HG03025 (cell line): Measurements from ENCODE around the gene TCN2.
A peak's percentile ranks its signal among the peaks of the same experiment; 100 is the strongest.
"Not testable (repeated sequence)": the region's sequence is repeated elsewhere in the genome, so short reads cannot be mapped to it uniquely, and the experiment has no call there.

Source experiments
- ATAC-seq: cut with Tn5 transposase; IDR thresholded peaks from one replicate; pipeline ENCODE4 v1.9.1; 2021; ENCODE audit warnings: mild to moderate bottlenecking, moderate library complexity; ENCODE audit not compliant: unreplicated experiment, low FRiP score

Gene TCN2

DNA sequence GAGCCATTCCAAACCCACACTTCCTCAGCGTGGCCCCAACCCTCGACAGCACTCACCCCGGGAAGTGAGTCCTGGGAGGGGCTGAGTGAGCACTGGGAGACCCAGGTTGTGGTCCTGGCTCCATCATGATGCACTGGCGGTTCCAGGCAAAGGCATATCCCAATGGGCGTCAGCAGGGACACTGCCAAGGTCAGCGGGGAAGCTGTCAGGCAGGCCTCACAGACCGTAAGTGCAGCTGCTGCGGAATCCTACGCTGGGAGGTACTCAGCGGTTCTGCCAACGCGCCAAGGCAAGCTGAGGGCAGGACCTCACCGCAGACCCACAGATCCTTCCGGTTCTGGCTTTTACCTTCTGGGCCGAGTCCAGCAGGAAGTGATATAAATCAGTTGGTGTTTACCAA, 31.1 kb upstream of the TCN2 start:
- no peak for ATAC-seq

DNA sequence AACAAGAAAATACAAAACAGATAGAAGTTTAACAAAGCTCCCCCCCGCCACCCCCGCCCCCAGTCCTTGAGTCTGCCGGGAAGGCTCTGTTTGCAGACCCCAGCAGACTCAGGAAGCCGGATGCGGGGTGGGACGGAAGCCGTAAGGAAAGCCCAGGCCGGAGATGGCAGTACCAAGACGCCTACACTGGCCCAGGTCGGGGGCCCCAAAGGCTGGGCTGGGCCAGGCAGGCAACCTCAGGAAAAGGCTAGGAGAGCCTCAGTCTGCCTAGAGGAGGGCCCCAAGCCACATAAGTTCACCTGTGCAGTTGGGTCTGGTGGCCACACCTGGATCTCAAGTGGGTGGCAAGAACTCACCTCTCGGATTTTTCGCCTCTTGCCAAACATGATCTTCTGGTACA, 28.5 kb upstream of the TCN2 start:
- no peak for ATAC-seq

DNA sequence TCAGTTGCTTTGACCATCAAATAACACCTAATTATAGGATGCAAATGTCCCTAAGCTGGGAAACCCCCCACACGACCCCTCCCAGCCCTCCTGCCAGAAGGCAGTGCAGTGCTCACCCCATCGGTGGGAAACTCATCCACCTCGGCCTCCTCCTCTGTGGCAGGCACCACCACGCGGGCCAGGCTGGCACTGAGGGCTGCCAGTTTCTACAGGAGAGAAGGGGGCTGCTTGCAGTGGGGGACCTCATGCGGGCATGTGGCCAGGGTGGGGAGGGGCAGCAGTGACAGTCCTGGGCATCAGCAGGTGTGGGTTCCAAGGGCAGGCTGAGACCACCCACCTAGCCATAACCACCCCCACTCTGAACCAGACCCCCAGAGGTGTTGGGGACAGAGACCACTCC, 26.1 kb upstream of the TCN2 start:
- ATAC-seq = no peak

DNA sequence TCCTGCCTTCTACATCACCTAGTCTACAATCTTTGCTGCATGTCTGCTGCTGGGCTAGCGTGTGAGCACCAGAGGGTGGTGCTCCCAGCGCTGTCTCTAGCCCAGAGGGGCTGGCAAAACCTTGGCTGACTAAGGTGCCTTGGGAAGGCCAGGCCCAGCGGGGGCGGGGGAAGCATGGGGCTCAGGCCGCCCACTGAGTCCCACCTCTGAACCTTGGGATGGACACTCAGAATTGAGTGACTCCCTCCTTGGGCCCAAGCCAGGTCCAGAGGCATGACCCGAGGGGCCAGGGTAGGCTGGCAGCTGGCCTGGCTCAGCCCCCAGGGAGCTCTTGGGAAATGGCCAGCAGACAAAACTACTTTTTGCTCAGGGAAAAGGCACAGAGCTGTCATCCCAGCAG, 24.9 kb upstream of the TCN2 start:
- ATAC-seq = no peak

DNA sequence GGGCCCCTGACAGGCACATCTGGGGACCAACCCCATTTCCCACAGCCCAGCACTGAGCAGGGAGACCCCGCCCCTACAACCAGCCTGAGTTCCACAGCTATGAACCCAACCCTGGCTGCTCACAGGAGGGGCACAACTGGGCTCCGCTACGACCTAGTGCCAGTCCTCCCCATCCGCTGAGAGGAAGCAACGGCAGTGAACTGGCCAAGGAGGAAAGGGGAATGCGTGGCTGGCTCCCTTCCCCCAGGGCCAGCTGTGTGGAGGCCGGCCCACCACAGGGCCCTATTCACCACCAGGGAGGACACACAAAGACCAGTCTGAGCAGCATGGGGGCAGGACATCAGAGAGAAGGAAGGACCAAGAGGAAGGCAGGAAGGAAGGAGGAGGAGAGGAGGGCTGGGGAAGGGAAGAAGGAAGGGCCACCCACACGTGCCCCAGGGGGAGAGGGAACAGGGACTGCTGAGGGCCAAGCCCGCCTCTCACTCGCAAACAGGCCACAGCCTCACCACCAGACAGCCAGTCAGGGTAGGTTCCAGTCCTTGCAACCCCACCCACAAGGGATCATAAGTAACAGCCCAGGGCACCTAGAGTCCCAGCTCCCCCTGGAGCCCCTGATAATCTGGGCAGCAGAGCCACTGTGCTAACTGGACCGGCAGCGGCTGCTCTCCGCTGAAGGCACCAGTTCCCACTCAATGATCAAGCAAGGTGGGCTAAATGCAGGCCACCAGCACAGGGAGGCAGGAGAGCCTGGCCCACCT, 24.0 kb upstream of the TCN2 start:
- no peak for ATAC-seq

DNA sequence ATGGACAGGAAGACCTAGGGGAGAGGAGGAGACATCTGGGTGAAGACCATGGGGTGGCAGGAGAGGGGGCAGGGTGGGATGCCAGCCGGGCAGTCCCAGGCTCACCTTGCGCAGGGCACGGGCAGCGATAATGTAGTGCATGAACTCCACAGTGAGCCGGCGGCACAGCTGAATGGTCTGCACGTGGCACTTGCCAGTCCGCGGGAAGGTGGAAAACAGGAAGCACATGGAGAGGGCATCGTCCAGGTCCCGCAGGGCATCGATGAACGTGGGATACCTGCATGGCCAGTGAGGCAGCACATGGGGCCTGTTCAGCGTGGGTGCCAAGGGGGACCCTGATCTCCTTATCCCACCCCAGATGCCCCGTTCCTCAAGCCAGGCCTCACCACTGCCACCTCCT, 22.5 kb upstream of the TCN2 start:
- no peak for ATAC-seq

DNA sequence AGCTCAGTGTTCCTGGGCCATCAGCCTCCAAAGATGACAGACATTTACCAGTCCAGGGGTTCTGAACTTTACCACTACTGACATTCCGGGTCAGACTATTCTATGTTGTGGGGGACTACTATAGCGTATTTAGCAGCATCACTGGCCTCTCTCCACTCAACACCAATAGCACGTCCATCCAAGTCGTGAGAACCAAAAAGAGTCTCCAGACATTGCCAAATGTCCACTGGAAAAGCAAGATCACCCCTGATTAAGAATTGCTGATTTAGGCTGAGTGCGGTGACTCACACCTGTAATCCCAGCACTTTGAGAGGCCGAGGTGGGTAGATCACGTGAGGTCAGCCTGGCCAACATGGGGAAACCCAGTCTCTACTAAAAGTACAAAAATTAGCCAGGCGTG, 20.6 kb upstream of the TCN2 start:
- no peak for ATAC-seq

DNA sequence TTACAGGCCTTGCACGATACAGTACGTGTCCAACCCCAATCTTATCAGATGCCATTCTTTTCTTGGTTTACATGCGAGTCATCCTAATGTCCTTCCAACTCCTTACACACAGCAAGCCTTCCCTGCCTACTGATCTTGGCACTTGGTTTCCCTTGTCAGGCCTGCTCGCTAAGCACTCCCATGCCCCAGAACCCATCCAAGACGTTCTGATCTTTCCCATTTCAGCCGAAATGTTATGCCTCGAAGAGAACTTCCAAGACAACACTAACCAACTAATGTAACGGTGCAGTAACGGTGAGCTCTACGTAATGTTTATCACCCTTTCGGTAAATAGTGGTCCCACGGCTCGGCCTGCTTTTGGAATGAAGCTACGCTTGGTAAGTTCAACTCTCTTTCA, 15.8 kb upstream of the TCN2 start:
- no peak for ATAC-seq

DNA sequence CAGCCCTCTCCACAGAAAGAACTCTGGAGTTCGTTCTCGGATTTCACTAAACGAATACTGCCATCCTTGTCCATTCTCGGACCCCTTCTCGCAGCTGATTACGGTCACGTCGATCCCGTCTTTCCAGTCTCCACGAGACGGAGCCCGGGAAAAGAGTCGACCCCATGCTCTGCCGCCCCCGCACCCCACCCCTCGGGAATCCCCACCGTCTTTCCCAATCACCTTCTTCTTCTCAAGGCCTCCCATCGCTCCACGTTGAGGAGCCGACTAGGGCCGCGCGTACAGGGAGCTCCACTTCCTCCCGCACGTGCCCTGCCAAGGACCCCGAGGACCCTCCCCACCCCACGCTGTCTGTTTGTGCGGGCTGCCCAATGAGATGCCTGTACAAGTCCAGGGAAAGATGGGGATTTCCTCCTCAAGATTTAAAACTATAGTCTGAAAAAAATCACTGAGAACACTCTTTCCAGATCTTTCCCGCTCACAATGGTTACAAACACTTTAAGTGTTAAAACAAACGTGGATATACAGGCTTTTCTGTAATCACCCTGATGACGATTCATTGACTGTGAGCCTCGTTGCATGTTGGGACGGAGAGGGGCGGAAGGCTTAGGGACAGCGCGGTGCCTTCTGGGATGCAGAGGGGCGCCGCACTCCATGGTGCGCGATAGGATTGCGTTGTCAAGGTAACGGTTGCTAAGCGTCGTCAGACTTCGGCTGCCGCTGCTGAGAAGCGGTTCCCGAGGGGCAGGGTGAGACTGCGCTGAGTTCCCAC, 15.2 kb upstream of the TCN2 start, which contains the start of gene PES1:
TSS of gene PES1 (minus strand) at position 323 of the 772 bp plus-strand sequence. CDS start at position 246, 77 bp downstream.
- peak; percentile 93 for ATAC-seq

DNA sequence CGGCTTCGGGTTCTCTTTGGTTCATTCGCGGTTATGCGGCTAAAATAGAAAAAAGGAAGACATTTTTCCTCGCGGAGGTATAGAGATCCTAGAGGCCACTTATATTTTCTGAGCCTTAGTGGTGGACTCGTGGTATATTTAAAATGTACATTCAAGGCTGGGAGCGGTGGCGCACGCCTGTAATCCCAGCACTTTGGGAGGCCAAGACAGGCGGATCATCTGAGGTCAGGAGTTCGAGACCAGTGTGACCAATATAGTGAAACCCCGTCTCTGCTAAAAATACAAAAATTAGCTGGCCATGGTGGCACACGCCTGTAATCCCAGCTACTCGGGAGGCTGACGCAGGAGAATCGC, 14.6 kb upstream of the TCN2 start:
- ATAC-seq = not testable (repeated sequence)

DNA sequence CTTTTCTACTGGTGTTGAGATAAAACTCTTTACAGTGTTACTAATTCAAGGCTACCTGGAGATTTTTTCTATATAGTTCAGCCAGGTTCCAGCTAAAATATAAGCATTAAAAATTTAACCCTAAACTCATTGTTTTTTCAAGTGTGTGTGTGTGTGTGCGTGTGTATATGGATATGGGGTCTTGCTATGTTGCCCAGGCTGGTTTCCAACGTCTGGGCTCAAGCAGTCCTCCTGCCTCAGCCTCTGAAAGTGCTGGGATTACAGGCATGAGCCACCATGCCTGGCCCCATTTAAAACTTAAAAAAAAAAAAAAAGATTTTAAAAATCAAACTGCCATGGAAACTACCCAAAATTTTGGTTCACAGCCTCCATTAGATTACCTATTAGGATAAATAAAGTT, 10.8 kb upstream of the TCN2 start:
- no peak for ATAC-seq

DNA sequence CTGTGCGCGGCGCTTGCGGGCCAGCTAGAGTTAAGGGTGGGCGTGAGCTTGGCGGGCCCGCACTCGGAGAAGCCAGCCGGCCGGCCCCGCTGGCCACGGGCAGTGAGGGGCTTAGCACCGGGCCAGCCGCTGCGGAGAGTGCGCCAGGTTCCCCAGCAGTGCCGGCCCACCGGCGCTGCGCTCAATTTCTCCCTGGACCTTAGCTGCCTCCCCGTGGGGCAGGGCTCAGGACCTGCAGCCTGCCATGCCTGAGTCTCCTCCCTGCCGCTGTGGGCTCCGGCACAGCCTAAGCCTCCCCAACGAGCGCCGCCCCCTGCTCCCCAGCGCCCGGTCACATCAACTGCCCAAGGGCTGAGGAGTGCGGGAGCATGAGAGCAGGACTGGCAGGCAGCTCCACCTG, 10.1 kb upstream of the TCN2 start:
- no peak for ATAC-seq

DNA sequence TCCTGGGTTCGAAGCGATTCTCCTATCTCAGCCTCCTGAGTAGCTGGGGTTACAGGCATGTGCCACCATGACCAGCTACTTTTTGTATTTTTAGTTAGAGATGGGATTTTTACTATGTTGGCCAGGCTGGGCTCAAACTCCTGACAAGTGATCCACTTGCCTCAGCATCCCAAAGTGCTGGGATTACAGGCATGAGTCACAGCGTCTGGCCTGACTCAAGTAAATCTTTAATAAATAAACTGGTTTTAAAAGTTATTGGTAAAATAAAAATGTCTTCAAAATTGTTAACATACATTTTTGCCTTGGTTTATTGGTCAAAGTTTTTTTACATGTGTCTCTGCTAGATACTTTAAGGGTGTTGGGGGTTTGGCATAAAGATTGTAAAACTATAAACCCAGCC, 8.0 kb upstream of the TCN2 start:
- ATAC-seq = no peak

DNA sequence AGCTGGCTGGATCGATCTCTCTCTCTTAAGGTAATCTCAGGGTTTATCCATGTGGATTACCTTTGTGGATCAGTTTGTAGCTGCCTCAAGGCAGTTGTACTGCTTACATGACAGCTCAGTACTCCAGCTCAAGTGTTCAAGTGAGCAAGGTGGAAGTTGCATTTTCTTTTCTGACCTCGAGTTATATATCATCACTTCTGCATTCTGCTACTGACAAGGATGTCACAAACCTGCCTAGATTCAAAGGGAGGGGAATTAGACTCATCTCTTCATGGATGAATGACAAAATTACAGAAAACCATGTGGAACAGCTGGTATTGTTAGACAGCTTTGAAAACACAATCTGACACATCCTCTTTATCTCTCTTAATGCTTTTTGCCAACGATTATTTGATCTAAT, 6.1 kb upstream of the TCN2 start:
- no peak for ATAC-seq

DNA sequence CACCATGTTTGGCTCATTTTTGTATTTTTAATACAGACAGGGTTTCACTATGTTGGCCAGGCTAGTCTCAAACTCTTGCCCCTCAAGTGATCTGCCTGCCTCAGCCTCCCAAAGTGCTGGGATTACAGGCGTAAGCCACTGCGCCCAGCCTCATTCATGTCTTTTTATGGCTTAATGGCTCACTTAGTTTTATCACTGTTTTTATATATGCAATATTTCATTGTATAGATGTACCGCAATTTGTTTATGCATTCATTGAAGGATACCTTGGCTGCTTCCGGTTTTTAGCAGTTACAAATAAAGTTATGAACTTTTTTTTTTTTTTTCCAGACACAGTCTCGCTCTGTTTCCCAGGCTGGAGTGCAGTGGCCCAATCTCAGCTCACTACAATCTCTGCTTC, 5.5 kb upstream of the TCN2 start:
- no peak for ATAC-seq

DNA sequence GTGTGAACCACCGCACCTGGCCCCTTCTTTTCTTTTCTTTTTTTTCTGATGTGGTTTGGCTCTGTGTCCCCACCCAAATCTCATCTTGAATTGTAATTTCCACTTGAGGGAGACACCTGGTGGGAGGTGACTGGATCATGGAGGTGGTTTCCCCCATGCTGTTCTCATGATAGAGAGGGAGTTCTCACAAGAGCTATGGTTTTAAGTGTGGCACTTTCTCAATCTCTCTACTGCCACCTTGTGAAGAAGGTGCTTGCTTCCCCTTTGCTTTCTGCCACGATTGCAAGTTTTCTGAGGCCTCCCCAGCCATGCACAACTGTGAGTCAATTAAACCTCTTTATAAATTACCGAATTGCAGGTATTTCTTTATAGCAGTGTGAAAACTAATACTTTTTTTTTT, 4.9 kb upstream of the TCN2 start:
- ATAC-seq = no peak

DNA sequence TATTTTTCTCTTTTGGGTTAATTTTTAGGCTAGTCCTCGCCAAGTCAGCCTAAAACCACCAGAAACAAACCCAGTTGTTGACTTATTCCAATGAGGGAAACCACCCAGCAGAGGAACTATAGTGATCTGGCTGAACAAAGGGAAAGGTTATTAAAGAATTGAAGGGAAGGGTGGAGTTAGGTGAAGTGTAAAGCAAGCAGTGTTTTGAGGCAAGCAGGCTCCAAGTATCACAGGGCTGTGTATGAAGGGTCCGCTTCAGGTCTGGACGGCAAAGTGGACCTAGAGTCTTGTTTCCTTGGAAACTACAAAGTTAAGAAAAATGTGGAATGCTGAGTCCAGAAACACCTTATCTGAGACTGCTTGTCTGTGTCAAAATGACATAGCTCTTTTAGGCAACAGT, 3.2 kb upstream of the TCN2 start:
- ATAC-seq = no peak

DNA sequence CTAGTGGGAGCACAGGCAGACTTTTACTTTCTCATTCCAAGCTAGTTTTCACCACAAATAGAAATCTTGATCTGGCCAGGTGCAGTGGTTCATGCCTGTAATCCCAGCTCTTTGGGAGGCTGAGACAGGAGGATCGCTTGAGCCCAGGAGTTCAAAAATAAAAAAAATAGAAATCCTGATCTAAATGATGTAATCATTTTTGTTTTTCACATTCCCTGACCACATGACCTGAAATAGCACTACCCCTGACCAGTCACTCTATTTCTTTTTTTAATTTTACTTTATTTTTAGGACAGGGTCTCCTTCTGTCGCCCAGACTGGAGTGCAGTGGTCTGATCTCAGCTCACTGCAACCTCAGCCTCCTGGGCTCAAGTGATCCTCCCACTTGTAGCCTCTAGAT, 2.3 kb upstream of the TCN2 start:
- no peak for ATAC-seq

DNA sequence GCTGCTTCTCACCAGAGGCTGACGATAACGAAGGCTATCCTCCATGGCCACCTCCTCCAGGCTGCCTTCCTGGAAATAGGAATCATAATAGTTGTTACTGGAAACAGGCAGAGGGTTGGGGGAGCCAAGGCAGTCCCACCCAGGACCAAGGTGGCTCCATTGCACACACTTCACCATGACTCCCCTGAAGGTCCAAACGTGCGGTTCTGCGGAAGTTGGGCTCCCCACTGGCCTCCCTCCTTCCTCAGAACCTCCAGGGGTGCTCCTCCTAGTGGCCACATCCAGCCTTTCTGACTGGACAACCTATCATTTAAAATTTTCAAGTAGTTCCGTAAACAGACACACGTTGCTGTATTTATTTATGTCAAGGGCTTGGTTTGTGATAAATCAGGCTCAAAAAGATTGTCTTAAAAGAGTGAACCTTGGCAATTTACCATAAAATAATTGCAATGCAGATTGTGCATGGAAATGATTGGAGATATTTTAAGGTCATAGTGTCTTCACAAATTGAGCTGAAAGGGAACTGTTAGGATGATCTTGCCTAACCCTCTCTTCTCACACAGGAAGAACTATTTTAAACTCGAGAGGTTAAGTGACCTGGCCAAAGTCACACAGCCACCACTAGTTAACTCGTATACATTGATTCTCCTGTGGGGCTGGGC, 1.4 kb upstream of the TCN2 start:
- ATAC-seq = no peak

DNA sequence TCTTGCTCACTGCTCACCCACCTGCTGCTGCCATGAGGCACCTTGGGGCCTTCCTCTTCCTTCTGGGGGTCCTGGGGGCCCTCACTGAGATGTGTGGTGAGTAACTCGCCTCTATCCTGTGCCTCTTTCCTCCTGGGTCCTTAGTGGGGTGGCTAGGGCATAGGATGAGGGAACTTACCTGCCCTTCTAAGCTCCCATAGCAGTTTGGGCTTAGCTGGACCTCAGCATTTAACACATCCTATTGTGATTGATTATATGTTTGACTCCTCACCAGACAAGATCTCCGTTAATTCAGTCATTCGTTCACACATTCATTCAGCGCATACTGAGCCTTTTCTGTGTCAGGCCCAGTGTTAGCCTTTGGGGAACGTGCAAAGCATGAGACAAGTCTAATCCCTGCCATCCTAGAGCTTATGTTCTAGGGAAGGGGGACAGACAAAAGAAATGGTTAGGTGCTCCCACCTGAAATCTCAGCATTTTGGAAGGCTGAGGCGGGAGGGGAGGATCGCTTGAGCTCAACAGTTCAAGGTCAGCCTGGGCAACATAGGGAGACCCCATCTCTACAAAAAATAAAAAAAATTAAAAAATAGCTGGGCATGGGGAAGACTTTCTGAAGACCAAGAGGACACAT, 441 bp downstream of the TCN2 start:
- no peak for ATAC-seq

DNA sequence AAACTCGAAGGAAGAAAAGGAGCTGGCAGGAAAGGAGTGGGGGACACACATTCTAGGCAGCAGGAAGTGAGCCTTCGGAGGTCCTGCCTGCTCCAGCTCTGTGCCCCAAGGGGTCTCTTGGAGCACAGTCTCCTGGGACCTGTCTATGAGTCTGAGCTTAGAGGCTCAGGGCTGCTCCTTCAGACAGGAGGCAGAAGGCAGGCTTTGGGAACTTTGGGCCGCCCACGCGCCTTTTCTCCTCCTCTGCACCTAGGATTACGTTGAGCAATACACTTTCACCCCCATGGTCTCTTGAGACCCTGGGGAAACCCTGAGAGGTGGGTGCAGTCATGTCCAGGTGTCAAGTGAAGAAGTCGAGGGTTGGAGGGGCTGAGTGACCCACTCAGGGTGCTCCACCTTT, 965 bp downstream of the TCN2 start:
- ATAC-seq = no peak
